ENCODE results near the gene DCTN3. TPM values are rescaled to one million over a fixed set of nuclear protein-coding genes. Genes with fewer than 3 reads are reported as not detected.
A peak's percentile ranks its signal among the peaks of the same experiment; 100 is the strongest.

The DCTN3 gene
- total and polyA plus RNA-seq, 9 of the 15 experiments (the other 6 are each of a cell fraction or from before 2014, with no cell fraction given) = 11.0 to 51.0 (median 41.9) TPM

GRCh38 chr9:34611811-34612787 is 8.2 kb downstream of the DCTN3 start, which contains the start of gene RPP25L (continued):
- TF ChIP-seq MLX (CRISPR knock-in tag; conservative IDR thresholded peaks at IDR 0.05) (no peak), FOXP1 (CRISPR knock-in tag; IDR thresholded peaks at IDR 0.05) (peak; percentile 46; the same call in 1 of the 2 replicates), FIP1L1 (IDR thresholded peaks at IDR 0.05; ENCODE audit: low read depth, low read length, poor library complexity, severe bottlenecking) (no peak), ZHX1 (conservative IDR thresholded peaks at IDR 0.05; ENCODE audit: low read length) (no peak), SOX6 (IDR thresholded peaks at IDR 0.05) (no peak), NR2C2 (CRISPR knock-in tag; IDR thresholded peaks at IDR 0.05) (no peak), NR2C2 (tag; IDR thresholded peaks at IDR 0.05) (no peak), ZNF280A (IDR thresholded peaks at IDR 0.05; ENCODE audit: low read depth, partially characterized antibody) (no peak), EGR1 (conservative IDR thresholded peaks at IDR 0.05) (no peak), TBP (optimal IDR thresholded peaks at IDR 0.05; ENCODE audit: low read depth, low read length) (peak; percentile 76), ZNF707 (CRISPR knock-in tag; conservative IDR thresholded peaks at IDR 0.05) (no peak), SRSF3 (IDR thresholded peaks at IDR 0.05; ENCODE audit: insufficient read depth, low read length) (no peak), ZNF717 (CRISPR knock-in tag; IDR thresholded peaks at IDR 0.05) (no peak), CREM (IDR thresholded peaks at IDR 0.05; ENCODE audit: low read depth) (no peak), PTRF (tag; IDR thresholded peaks at IDR 0.05) (no peak), ZNF764 (CRISPR knock-in tag; IDR thresholded peaks at IDR 0.05; ENCODE audit: low read depth) (no peak), CCNT2 (IDR thresholded peaks at IDR 0.05; ENCODE audit: borderline replicate concordance, extremely low read depth, insufficient read length, low read depth, low read length) (peak; percentile 64), ZNF224 (CRISPR knock-in tag; IDR thresholded peaks at IDR 0.05) (no peak), NFIX (CRISPR knock-in tag; IDR thresholded peaks at IDR 0.05; ENCODE audit: low read depth) (no peak), POLR3G (IDR thresholded peaks at IDR 0.05; ENCODE audit: extremely low read depth, insufficient read length, insufficient replicate concordance) (no peak), L3MBTL2 (IDR thresholded peaks at IDR 0.05) (peak; percentile 47; the same call in 1 of the 2 replicates), JUN (IDR thresholded peaks at IDR 0.05; ENCODE audit: borderline replicate concordance, low read depth, low read length) (no peak), JUN (CRISPR knock-in tag; IDR thresholded peaks at IDR 0.05; ENCODE audit: borderline replicate concordance) (0 out of 2 replicates have a peak, but pooled peaks have one; percentile 20)

Data from K562 (cell line).